ENCODE measurements around the gene AAMDC. TPM values are rescaled to one million over a fixed set of nuclear protein-coding genes. Genes with fewer than 3 reads are reported as not detected.
"Not testable (repeated sequence)": the region's sequence is repeated elsewhere in the genome, so short reads cannot be mapped to it uniquely, and the experiment has no call there.

The AAMDC gene
- total RNA-seq, 4 donors from 2014 or later: 55.2 to 117 (median 74.0) TPM

- no peaks in the 10 kb centered on the region for H3K9me3 ChIP-seq
- peaks cover 0 to 11% (median 0%) of the 10 kb centered on the region in 3 donors for H3K4me1 ChIP-seq
- no peak for ATAC-seq
- TF ChIP-seq EP300 (IDR thresholded peaks at IDR 0.05) (no peak), POLR2A (IDR thresholded peaks at IDR 0.05) (no peak), POLR2AphosphoS5 (IDR thresholded peaks at IDR 0.05) (no peak)
- no peak overlapping the region for H3K4me3 ChIP-seq
- no peak overlapping the region for H3K27ac ChIP-seq
- H3K27me3 ChIP-seq: no peaks in the 10 kb centered on the region
- WGBS, 2 donors (ENCODE audit: low coverage in 1 of 2): 90 to 94% methylated on average over 2 of the region's 2 CpGs
- peaks cover 0 to 13% of the 10 kb centered on the region in 2 donors for H3K36me3 ChIP-seq
Measured at GRCh38 chr11:77828926-77829325, 8.0 kb downstream of the AAMDC start.

GRCh38 chr11:77833302-77833701, 12.4 kb downstream of the AAMDC start:
- Histone ChIP-seq H3K9me3 (no peaks in the 10 kb centered on the region), H3K27ac (no peak overlapping the region), H3K27me3 (no peaks in the 10 kb centered on the region), H3K4me3 (no peak overlapping the region), H3K36me3 (peaks cover 0 to 14% of the 10 kb centered on the region in 2 donors), H3K4me1 (no peaks in the 10 kb centered on the region)
- 92 to 100% methylated on average over 3 to 4 of the region's 4 CpGs for WGBS, 2 donors (ENCODE audit: low coverage in 1 of 2)
- TF ChIP-seq POLR2AphosphoS5 (IDR thresholded peaks at IDR 0.05): no peak
- TF ChIP-seq EP300 (IDR thresholded peaks at IDR 0.05): no peak
- TF ChIP-seq POLR2A (IDR thresholded peaks at IDR 0.05): no peak
- no peak for TF ChIP-seq CTCF (IDR thresholded peaks at IDR 0.05)
- ATAC-seq: no peak

GRCh38 chr11:77842441-77843121, 21.6 kb downstream of the AAMDC start:
- Histone ChIP-seq H3K27me3 (no peaks in the 10 kb centered on the region), H3K9me3 (no peaks in the 10 kb centered on the region), H3K4me1 (no peaks in the 10 kb centered on the region), H3K36me3 (peaks cover 0 to 75% of the 10 kb centered on the region in 2 donors), H3K27ac (no peak overlapping the region), H3K4me3 (no peak overlapping the region)
- no peak for ATAC-seq
- TF ChIP-seq POLR2A (IDR thresholded peaks at IDR 0.05) (no peak), EP300 (IDR thresholded peaks at IDR 0.05) (no peak), CTCF (IDR thresholded peaks at IDR 0.05) (no peak), POLR2AphosphoS5 (IDR thresholded peaks at IDR 0.05) (no peak)
- 69 to 70% methylated on average over 1 of the region's 1 CpG for WGBS, 2 donors (ENCODE audit: low coverage in 1 of 2)

GRCh38 chr11:77843700-77844099, 22.8 kb downstream of the AAMDC start:
- not testable (repeated sequence) for H3K27me3 ChIP-seq, H3K9me3 ChIP-seq, H3K4me3 ChIP-seq, H3K4me1 ChIP-seq, ATAC-seq, H3K27ac ChIP-seq
- 77 to 79% methylated on average over 4 to 5 of the region's 5 CpGs for WGBS, 2 donors (ENCODE audit: low coverage in 1 of 2)
- peaks cover 0 to 79% of the 10 kb centered on the region in 2 donors for H3K36me3 ChIP-seq

- Histone ChIP-seq H3K36me3 (peaks cover 0 to 82% of the 10 kb centered on the region in 2 donors), H3K4me1 (peaks cover 0 to 8% (median 0%) of the 10 kb centered on the region in 3 donors), H3K9me3 (peaks cover 0 to 12% (median 0%) of the 10 kb centered on the region in 3 donors), H3K27ac (no peak overlapping the region), H3K27me3 (no peaks in the 10 kb centered on the region), H3K4me3 (no peak overlapping the region)
- TF ChIP-seq POLR2A (IDR thresholded peaks at IDR 0.05) (no peak), POLR2AphosphoS5 (IDR thresholded peaks at IDR 0.05) (no peak), CTCF (IDR thresholded peaks at IDR 0.05) (no peak), EP300 (IDR thresholded peaks at IDR 0.05) (no peak)
- WGBS, 2 donors (ENCODE audit: low coverage in 1 of 2): 44 to 50% methylated on average over 1 of the region's 1 CpG
- ATAC-seq: no peak
Measured at GRCh38 chr11:77851503-77851902, 30.6 kb downstream of the AAMDC start.

GRCh38 chr11:77854838-77855237, 33.9 kb downstream of the AAMDC start:
- Histone ChIP-seq H3K36me3 (peaks cover 0 to 80% of the 10 kb centered on the region in 2 donors), H3K4me1 (peaks cover 0 to 8% (median 0%) of the 10 kb centered on the region in 3 donors), H3K27ac (no peak overlapping the region), H3K9me3 (peaks cover 0 to 12% (median 0%) of the 10 kb centered on the region in 3 donors), H3K4me3 (no peak overlapping the region), H3K27me3 (no peaks in the 10 kb centered on the region)
- ATAC-seq: no peak
- 100% methylated on average over 1 to 2 of the region's 2 CpGs for WGBS, 2 donors (ENCODE audit: low coverage in 1 of 2)
- TF ChIP-seq POLR2A (IDR thresholded peaks at IDR 0.05) (no peak), POLR2AphosphoS5 (IDR thresholded peaks at IDR 0.05) (no peak), EP300 (IDR thresholded peaks at IDR 0.05) (no peak), CTCF (IDR thresholded peaks at IDR 0.05) (no peak)

- not testable (repeated sequence) for ATAC-seq, H3K27me3 ChIP-seq, H3K27ac ChIP-seq, H3K4me3 ChIP-seq, H3K4me1 ChIP-seq
- Histone ChIP-seq H3K36me3 (peaks cover 0 to 85% of the 10 kb centered on the region in 2 donors), H3K9me3 (peaks cover 0 to 12% (median 0%) of the 10 kb centered on the region in 3 donors)
- 70 to 88% methylated on average over 6 to 9 of the region's 10 CpGs for WGBS, 2 donors (ENCODE audit: low coverage in 1 of 2)
Measured at GRCh38 chr11:77857906-77858457, 37.0 kb downstream of the AAMDC start.

GRCh38 chr11:77861444-77861843, 40.5 kb downstream of the AAMDC start:
- not testable (repeated sequence) for H3K27ac ChIP-seq, H3K27me3 ChIP-seq, ATAC-seq, H3K4me3 ChIP-seq, H3K9me3 ChIP-seq
- Histone ChIP-seq H3K36me3 (peaks cover 0 to 65% of the 10 kb centered on the region in 2 donors), H3K4me1 (peaks cover 0 to 11% (median 0%) of the 10 kb centered on the region in 3 donors)
- WGBS, 2 donors (ENCODE audit: low coverage in 1 of 2): 83 to 96% methylated on average over 1 to 6 of the region's 10 CpGs
